ENCODE results near the gene RYR2.

The RYR2 gene

GRCh38 chr1:237640011-237640671, 598.2 kb downstream of the RYR2 start:
- H4K91ac ChIP-seq (ENCODE audit: low read depth, low read length): no peak overlapping the region

GRCh38 chr1:237640966-237641365, 599.0 kb downstream of the RYR2 start:
- Histone ChIP-seq H2BK5ac (ENCODE audit: low read depth, low read length, poor library complexity) (no peak overlapping the region), H3K14ac (ENCODE audit: low read length) (no peak overlapping the region), H3K23ac (ENCODE audit: low read length) (no peak overlapping the region), H3K4me1 (ENCODE audit: control insufficient read depth in 1 of 2, insufficient read depth in 2 of 2, low read length in 2 of 2) (no peaks in the 10 kb centered on the region), H3K27ac (ENCODE audit: low read depth, low read length) (no peak overlapping the region), H2AK5ac (ENCODE audit: low read length) (no peak overlapping the region), H4K8ac (ENCODE audit: low read depth, low read length) (no peak overlapping the region), H3K27me3 (ENCODE audit: insufficient read depth, low read length) (no peaks in the 10 kb centered on the region), H3K4me2 (ENCODE audit: low read length) (no peak overlapping the region), H2AFZ (ENCODE audit: insufficient read depth, low read length, poor library complexity) (no peak overlapping the region), H2BK120ac (ENCODE audit: insufficient read depth, low read length, poor library complexity) (no peak overlapping the region), H3K79me1 (ENCODE audit: low read length) (no peaks in the 10 kb centered on the region), H3K4me3 (ENCODE audit: low read depth, low read length) (no peak overlapping the region), H3K18ac (ENCODE audit: low read length) (no peak overlapping the region), H2BK12ac (ENCODE audit: low read length) (no peak overlapping the region), H4K12ac (ENCODE audit: low read depth, low read length) (no peak overlapping the region), H3K36me3 (ENCODE audit: control insufficient read depth in 1 of 2, insufficient read depth in 2 of 2, low read length in 2 of 2) (peaks cover 0 to 3% of the 10 kb centered on the region in 2 experiments), H3K4ac (ENCODE audit: low read depth, low read length) (no peak overlapping the region), H3K79me2 (ENCODE audit: control insufficient read depth, insufficient read depth, low read length, poor library complexity) (no peaks in the 10 kb centered on the region), H4K91ac (ENCODE audit: low read depth, low read length) (no peak overlapping the region), H3K9me3 (ENCODE audit: insufficient read depth, low read depth, low read length) (no peaks in the 10 kb centered on the region), H3K9ac (ENCODE audit: low read length) (no peak overlapping the region)
- whole genome bisulfite sequencing (ENCODE audit: extremely low coverage, insufficient coverage, insufficient read length): no CpG with 5 or more reads among the region's 2 CpGs
- no peak for DNase-seq

More at GRCh38 chr1:237640011-237640671, 598.2 kb downstream of the RYR2 start:
- Histone ChIP-seq H2AFZ (ENCODE audit: insufficient read depth, low read length, poor library complexity) (no peak overlapping the region), H4K8ac (ENCODE audit: low read depth, low read length) (no peak overlapping the region), H2BK5ac (ENCODE audit: low read depth, low read length, poor library complexity) (no peak overlapping the region), H3K23ac (ENCODE audit: low read length) (no peak overlapping the region), H3K4me2 (ENCODE audit: low read length) (no peak overlapping the region), H3K9ac (ENCODE audit: low read length) (no peak overlapping the region), H3K9me3 (ENCODE audit: insufficient read depth, low read depth, low read length) (no peaks in the 10 kb centered on the region), H2BK12ac (ENCODE audit: low read length) (no peak overlapping the region), H2BK120ac (ENCODE audit: insufficient read depth, low read length, poor library complexity) (no peak overlapping the region), H3K27ac (ENCODE audit: low read depth, low read length) (no peak overlapping the region), H3K79me1 (ENCODE audit: low read length) (no peaks in the 10 kb centered on the region), H3K4me1 (ENCODE audit: control insufficient read depth in 1 of 2, insufficient read depth in 2 of 2, low read length in 2 of 2) (no peaks in the 10 kb centered on the region), H4K12ac (ENCODE audit: low read depth, low read length) (no peak overlapping the region), H3K4me3 (ENCODE audit: low read depth, low read length) (no peak overlapping the region), H3K27me3 (ENCODE audit: insufficient read depth, low read length) (no peaks in the 10 kb centered on the region), H2AK5ac (ENCODE audit: low read length) (no peak overlapping the region), H3K14ac (ENCODE audit: low read length) (no peak overlapping the region), H3K18ac (ENCODE audit: low read length) (no peak overlapping the region), H3K79me2 (ENCODE audit: control insufficient read depth, insufficient read depth, low read length, poor library complexity) (no peaks in the 10 kb centered on the region), H3K4ac (ENCODE audit: low read depth, low read length) (no peak overlapping the region), H3K36me3 (ENCODE audit: control insufficient read depth in 1 of 2, insufficient read depth in 2 of 2, low read length in 2 of 2) (peaks cover 0 to 3% of the 10 kb centered on the region in 2 experiments)
- no CpG with 5 or more reads among the region's 2 CpGs for whole genome bisulfite sequencing (ENCODE audit: extremely low coverage, insufficient coverage, insufficient read length)
- no peak for DNase-seq

GRCh38 chr1:237650809-237651208, 608.8 kb downstream of the RYR2 start:
- Histone ChIP-seq H3K79me2 (ENCODE audit: control insufficient read depth, insufficient read depth, low read length, poor library complexity) (no peaks in the 10 kb centered on the region), H2AFZ (ENCODE audit: insufficient read depth, low read length, poor library complexity) (no peak overlapping the region), H3K4me3 (ENCODE audit: low read depth, low read length) (no peak overlapping the region), H3K18ac (ENCODE audit: low read length) (no peak overlapping the region), H2AK5ac (ENCODE audit: low read length) (no peak overlapping the region), H4K91ac (ENCODE audit: low read depth, low read length) (no peak overlapping the region), H4K8ac (ENCODE audit: low read depth, low read length) (no peak overlapping the region), H3K27ac (ENCODE audit: low read depth, low read length) (no peak overlapping the region), H2BK12ac (ENCODE audit: low read length) (no peak overlapping the region), H3K36me3 (ENCODE audit: control insufficient read depth in 1 of 2, insufficient read depth in 2 of 2, low read length in 2 of 2) (peaks cover 0 to 2% of the 10 kb centered on the region in 2 experiments), H3K14ac (ENCODE audit: low read length) (no peak overlapping the region), H3K9me3 (ENCODE audit: insufficient read depth, low read depth, low read length) (no peaks in the 10 kb centered on the region), H3K23ac (ENCODE audit: low read length) (no peak overlapping the region), H3K79me1 (ENCODE audit: low read length) (no peaks in the 10 kb centered on the region), H3K4me2 (ENCODE audit: low read length) (no peak overlapping the region), H3K27me3 (ENCODE audit: insufficient read depth, low read length) (no peaks in the 10 kb centered on the region), H2BK120ac (ENCODE audit: insufficient read depth, low read length, poor library complexity) (no peak overlapping the region), H2BK5ac (ENCODE audit: low read depth, low read length, poor library complexity) (no peak overlapping the region), H3K4ac (ENCODE audit: low read depth, low read length) (no peak overlapping the region), H3K9ac (ENCODE audit: low read length) (no peak overlapping the region), H3K4me1 (ENCODE audit: control insufficient read depth in 1 of 2, insufficient read depth in 2 of 2, low read length in 2 of 2) (no peaks in the 10 kb centered on the region), H4K12ac (ENCODE audit: low read depth, low read length) (no peak overlapping the region)
- no peak for DNase-seq

- WGBS (ENCODE audit: extremely low coverage, insufficient coverage, insufficient read length): no CpG with 5 or more reads among the region's 2 CpGs
- H3K9me3 ChIP-seq (ENCODE audit: insufficient read depth, low read depth, low read length): no peaks in the 10 kb centered on the region
Observed at GRCh38 chr1:237655778-237656177, 613.8 kb downstream of the RYR2 start.

More at GRCh38 chr1:237655778-237656177, 613.8 kb downstream of the RYR2 start:
- no peak overlapping the region for H3K4ac ChIP-seq (ENCODE audit: low read depth, low read length)
- H3K4me1 ChIP-seq (ENCODE audit: control insufficient read depth in 1 of 2, insufficient read depth in 2 of 2, low read length in 2 of 2): no peaks in the 10 kb centered on the region
- no peak overlapping the region for H3K14ac ChIP-seq (ENCODE audit: low read length)
- no peak overlapping the region for H2BK120ac ChIP-seq (ENCODE audit: insufficient read depth, low read length, poor library complexity)
- H2BK12ac ChIP-seq (ENCODE audit: low read length): no peak overlapping the region
- DNase-seq: no peak
- no peak overlapping the region for H3K4me2 ChIP-seq (ENCODE audit: low read length)
- H3K4me3 ChIP-seq (ENCODE audit: low read depth, low read length): no peak overlapping the region
- no peaks in the 10 kb centered on the region for H3K79me2 ChIP-seq (ENCODE audit: control insufficient read depth, insufficient read depth, low read length, poor library complexity)
- H3K9ac ChIP-seq (ENCODE audit: low read length): no peak overlapping the region
- H3K27ac ChIP-seq (ENCODE audit: low read depth, low read length): no peak overlapping the region
- no peak overlapping the region for H2BK5ac ChIP-seq (ENCODE audit: low read depth, low read length, poor library complexity)
- no peak overlapping the region for H4K91ac ChIP-seq (ENCODE audit: low read depth, low read length)
- H3K27me3 ChIP-seq (ENCODE audit: insufficient read depth, low read length): no peaks in the 10 kb centered on the region
- H3K79me1 ChIP-seq (ENCODE audit: low read length): no peaks in the 10 kb centered on the region
- H2AK5ac ChIP-seq (ENCODE audit: low read length): no peak overlapping the region
- no peak overlapping the region for H2AFZ ChIP-seq (ENCODE audit: insufficient read depth, low read length, poor library complexity)
- no peak overlapping the region for H3K23ac ChIP-seq (ENCODE audit: low read length)
- H3K18ac ChIP-seq (ENCODE audit: low read length): no peak overlapping the region
- H4K8ac ChIP-seq (ENCODE audit: low read depth, low read length): no peak overlapping the region
- no peak overlapping the region for H4K12ac ChIP-seq (ENCODE audit: low read depth, low read length)
- H3K36me3 ChIP-seq (ENCODE audit: control insufficient read depth in 1 of 2, insufficient read depth in 2 of 2, low read length in 2 of 2): no peaks in the 10 kb centered on the region
